Measurements from ENCODE around the gene NPR2.

GRCh38 chr9:35790385-35791296 is 750 bp upstream of the NPR2 start:
- no peak for TF ChIP-seq POLR2A (IDR thresholded peaks at IDR 0.05; ENCODE audit: low read length)
- no peak for TF ChIP-seq GATA1 (IDR thresholded peaks at IDR 0.05; ENCODE audit: low read depth, low read length)

All from erythroblast (primary cell).